Stimulated activated CD4-positive, alpha-beta T cell treated with anti-CD3 and anti-CD28 coated beads, Interleukin-15, amount 100 ng/mL, for 24 hours (primary cell): ENCODE measurements around the gene MEAK7.

Experiments
- DNase-seq: peaks from one replicate; pipeline ENCODE4 v3.0.0-alpha.2; 2020

The MEAK7 gene

GRCh38 chr16:84504420-84505248 is at the start of gene MEAK7:
TSS of gene MEAK7 (minus strand) at chr16:84504659. CDS start at chr16:84498086, 6,573 bp downstream.
- DNase-seq: peak; percentile 99

GRCh38 chr16:84553873-84554399 is 49.5 kb upstream of the MEAK7 start:
- DNase-seq: peak; percentile 60

- DNase-seq: no peak
Observed at GRCh38 chr16:84552135-84552534, 47.7 kb upstream of the MEAK7 start.

- DNase-seq: no peak
Observed at GRCh38 chr16:84550096-84550495, 45.6 kb upstream of the MEAK7 start.

- DNase-seq: peak; percentile 74
Observed at GRCh38 chr16:84548971-84549844, 44.7 kb upstream of the MEAK7 start.

GRCh38 chr16:84548508-84548907 is 44.0 kb upstream of the MEAK7 start:
- DNase-seq: no peak

GRCh38 chr16:84547546-84548061 is 43.1 kb upstream of the MEAK7 start:
- DNase-seq: peak; percentile 71

GRCh38 chr16:84546669-84547545 is 42.4 kb upstream of the MEAK7 start:
- no peak for DNase-seq

- no peak for DNase-seq
Observed at GRCh38 chr16:84545114-84545737, 40.8 kb upstream of the MEAK7 start.

- peak; percentile 65 for DNase-seq
Observed at GRCh38 chr16:84544031-84544773, 39.7 kb upstream of the MEAK7 start.

- no peak for DNase-seq
Observed at GRCh38 chr16:84543253-84543652, 38.8 kb upstream of the MEAK7 start.

GRCh38 chr16:84541999-84542817 is 37.7 kb upstream of the MEAK7 start:
- no peak for DNase-seq

- DNase-seq: no peak
Observed at GRCh38 chr16:84540194-84540593, 35.7 kb upstream of the MEAK7 start.

- DNase-seq: no peak
Observed at GRCh38 chr16:84538222-84538840, 33.9 kb upstream of the MEAK7 start.

- no peak for DNase-seq
Observed at GRCh38 chr16:84537491-84538151, 33.2 kb upstream of the MEAK7 start.

- no peak for DNase-seq
Observed at GRCh38 chr16:84535851-84536250, 31.4 kb upstream of the MEAK7 start.

- DNase-seq: no peak
Observed at GRCh38 chr16:84535408-84535807, 30.9 kb upstream of the MEAK7 start.

- no peak for DNase-seq
Observed at GRCh38 chr16:84534815-84535214, 30.4 kb upstream of the MEAK7 start.

GRCh38 chr16:84532855-84533486 is 28.5 kb upstream of the MEAK7 start:
- DNase-seq: no peak
